Bronchial epithelial cell (primary cell): ENCODE results near the gene FLRT2. TPM values are rescaled to one million over a fixed set of nuclear protein-coding genes. Genes with fewer than 3 reads are reported as not detected.

Experiments
- DNase-seq: peaks from one replicate; pipeline ENCODE4 v3.0.0-alpha.2; 2010; ENCODE audit warnings: low read depth
- FAIRE-seq: peaks from 2 replicates; lab custom pipeline; 2011; peaks lifted over from hg19 to GRCh38; lab: Jason Lieb, UNC
- H3K27me3 ChIP-seq: 2 replicates; pipeline ENCODE4 v1.5.1; 2011; ENCODE audit warnings: low read length; ENCODE audit not compliant: control insufficient read depth, insufficient read depth
- H3K36me3 ChIP-seq: 2 replicates; pipeline ENCODE4 v1.5.1; 2011; ENCODE audit warnings: low read length; ENCODE audit not compliant: control insufficient read depth, insufficient read depth
- H3K4me3 ChIP-seq: 2 replicates; pipeline ENCODE4 v1.5.1; 2011; ENCODE audit warnings: mild to moderate bottlenecking, low read depth, low read length, control low read depth
- total RNA-seq: library from RNA; depleted of rRNA; stranded (reverse); fragments of >200 nt; gene quantifications from 2 replicates; pipeline ENCODE4 v1.2.1, GENCODE V29; 2014
- TF ChIP-seq, protein P1 (sequence below): IDR thresholded peaks from 2 replicates; pipeline ENCODE4 v1.5.1; 2011; ENCODE audit warnings: mild to moderate bottlenecking, moderate library complexity, low read length, control low read depth, inconsistent platforms; ENCODE audit not compliant: insufficient read depth, severe bottlenecking

FLRT2 gene
- total RNA-seq, 1 donor from 2014 or later = 7.1 TPM

DNA sequence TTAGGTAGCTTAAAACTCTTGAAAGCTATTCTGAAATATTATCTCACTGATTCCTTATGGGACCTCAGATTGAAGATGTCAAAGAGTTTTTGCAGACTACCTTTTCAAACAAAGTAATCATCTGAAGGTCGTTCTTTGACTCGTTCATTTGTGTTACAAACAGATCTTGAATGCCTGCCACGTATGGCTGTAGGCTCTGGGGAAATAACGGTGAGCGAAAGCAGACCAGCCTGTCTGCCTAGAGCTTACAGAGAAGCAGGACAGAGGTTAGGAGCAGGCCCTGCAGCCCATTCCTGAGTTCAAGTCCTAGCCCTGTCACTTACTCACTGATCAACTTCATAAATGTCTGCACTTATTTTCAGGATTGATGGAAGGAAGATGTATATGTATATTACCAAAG lies 83.6 kb downstream of the FLRT2 start:
- Histone ChIP-seq H3K4me3 (no peak overlapping the region), H3K36me3 (no peaks in the 10 kb centered on the region), H3K27me3 (no peaks in the 10 kb centered on the region)
- DNase-seq (no peak), FAIRE-seq (no peak)
- TF ChIP-seq, protein P1, sequence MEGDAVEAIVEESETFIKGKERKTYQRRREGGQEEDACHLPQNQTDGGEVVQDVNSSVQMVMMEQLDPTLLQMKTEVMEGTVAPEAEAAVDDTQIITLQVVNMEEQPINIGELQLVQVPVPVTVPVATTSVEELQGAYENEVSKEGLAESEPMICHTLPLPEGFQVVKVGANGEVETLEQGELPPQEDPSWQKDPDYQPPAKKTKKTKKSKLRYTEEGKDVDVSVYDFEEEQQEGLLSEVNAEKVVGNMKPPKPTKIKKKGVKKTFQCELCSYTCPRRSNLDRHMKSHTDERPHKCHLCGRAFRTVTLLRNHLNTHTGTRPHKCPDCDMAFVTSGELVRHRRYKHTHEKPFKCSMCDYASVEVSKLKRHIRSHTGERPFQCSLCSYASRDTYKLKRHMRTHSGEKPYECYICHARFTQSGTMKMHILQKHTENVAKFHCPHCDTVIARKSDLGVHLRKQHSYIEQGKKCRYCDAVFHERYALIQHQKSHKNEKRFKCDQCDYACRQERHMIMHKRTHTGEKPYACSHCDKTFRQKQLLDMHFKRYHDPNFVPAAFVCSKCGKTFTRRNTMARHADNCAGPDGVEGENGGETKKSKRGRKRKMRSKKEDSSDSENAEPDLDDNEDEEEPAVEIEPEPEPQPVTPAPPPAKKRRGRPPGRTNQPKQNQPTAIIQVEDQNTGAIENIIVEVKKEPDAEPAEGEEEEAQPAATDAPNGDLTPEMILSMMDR = no peak

DNA sequence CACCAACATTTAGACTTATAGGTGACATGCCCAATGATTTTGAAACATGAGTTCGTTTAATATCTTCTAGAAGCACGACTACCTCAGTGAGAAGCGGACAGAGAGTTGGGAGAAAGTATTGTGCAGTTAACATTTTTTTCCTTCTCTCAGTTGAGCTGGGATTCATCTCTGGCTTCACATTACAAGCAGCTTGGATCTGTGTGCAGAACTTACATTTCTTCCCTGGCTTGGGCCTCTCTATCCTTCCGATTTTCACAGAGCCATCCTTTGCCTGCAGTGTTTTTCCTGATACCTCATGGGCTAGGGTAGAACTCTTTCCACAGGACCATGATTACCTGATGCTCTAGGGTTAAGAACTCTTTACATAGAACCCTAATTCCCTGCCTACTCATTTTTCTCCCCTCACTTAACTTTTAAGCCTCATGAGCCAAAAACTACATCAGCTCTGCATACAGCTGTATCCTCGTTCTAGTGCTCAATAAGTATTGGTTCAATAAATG lies 86.5 kb downstream of the FLRT2 start:
- FAIRE-seq (no peak), DNase-seq (no peak)
- Histone ChIP-seq H3K27me3 (no peaks in the 10 kb centered on the region), H3K36me3 (peaks cover 2% of the 10 kb centered on the region), H3K4me3 (no peak overlapping the region)
- TF ChIP-seq, protein P1 = no peak

GRCh38 chr14:85616886-85617285 lies 86.9 kb downstream of the FLRT2 start:
- Histone ChIP-seq H3K4me3 (no peak overlapping the region), H3K27me3 (no peaks in the 10 kb centered on the region), H3K36me3 (peaks cover 3% of the 10 kb centered on the region)
- no peak for DNase-seq
- TF ChIP-seq, protein P1 = no peak
- no peak for FAIRE-seq

- H3K27me3 ChIP-seq = no peaks in the 10 kb centered on the region
- H3K4me3 ChIP-seq = no peak overlapping the region
- H3K36me3 ChIP-seq = peaks cover 7% of the 10 kb centered on the region
- DNase-seq (no peak), FAIRE-seq (no peak)
- TF ChIP-seq, protein P1 = no peak
Measured at GRCh38 chr14:85617791-85618190, 87.8 kb downstream of the FLRT2 start.

DNA sequence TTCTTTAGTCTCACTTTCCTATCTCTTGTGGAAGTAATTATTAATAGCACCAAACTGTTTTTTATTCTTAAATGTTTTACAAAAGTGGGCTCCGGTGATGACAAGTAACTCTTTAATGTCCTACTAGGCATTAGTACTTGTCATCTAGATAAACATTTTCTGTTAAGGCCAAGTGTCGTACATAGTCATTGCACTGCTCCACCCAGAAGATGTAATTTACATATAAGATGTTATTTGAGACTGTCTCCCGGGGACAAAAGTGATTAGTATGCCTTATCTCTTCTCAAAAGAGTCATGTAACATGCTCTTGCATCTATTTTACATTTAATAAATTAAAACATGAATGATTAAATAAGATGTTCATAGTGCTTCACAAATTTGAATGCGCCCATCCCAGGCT lies 88.4 kb downstream of the FLRT2 start:
- peaks cover 8% of the 10 kb centered on the region for H3K36me3 ChIP-seq
- no peak for FAIRE-seq

DNA sequence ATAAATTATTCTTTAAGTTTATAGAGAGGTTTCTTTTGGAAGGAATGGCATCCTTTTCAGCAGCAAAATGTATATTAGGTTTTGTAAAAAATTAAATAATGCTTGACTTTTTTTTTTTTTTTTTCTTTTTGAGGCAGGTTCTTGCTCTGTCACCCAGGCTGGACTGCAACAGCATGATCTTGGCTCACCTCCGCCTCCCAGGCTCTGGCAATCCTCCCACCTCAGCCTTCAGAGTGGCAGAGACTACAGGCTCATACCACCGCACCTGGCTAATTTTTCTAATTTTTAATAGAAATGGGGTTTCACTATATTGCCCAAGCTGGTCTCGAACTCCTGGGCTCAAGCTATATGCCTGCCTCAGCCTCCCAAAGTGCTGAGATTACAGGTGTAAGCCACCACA lies 89.0 kb downstream of the FLRT2 start:
- Histone ChIP-seq H3K27me3 (no peaks in the 10 kb centered on the region), H3K36me3 (peaks cover 8% of the 10 kb centered on the region), H3K4me3 (no peak overlapping the region)
- no peak for FAIRE-seq
- TF ChIP-seq, protein P1 = no peak
- DNase-seq = no peak

More for the DNA sequence above, 88.4 kb downstream of the FLRT2 start:
- no peak overlapping the region for H3K4me3 ChIP-seq
- TF ChIP-seq, protein P1 = no peak
- no peaks in the 10 kb centered on the region for H3K27me3 ChIP-seq
- DNase-seq = no peak
